Left ventricle myocardium inferior (tissue), 1 donor: ENCODE measurements around the gene GPR180. TPM values are rescaled to one million over a fixed set of nuclear protein-coding genes. Genes with fewer than 3 reads are reported as not detected.

ENCODE experiments used
- DNase-seq: peaks from one replicate; pipeline ENCODE4 v3.0.0-alpha.2; 2020
- H3K27ac ChIP-seq: fragments of 200-600 bp; replicated peaks from 2 replicates; pipeline ENCODE4 v1.8.0; 2021
- H3K27me3 ChIP-seq: fragments of 200-600 bp; 2 replicates; pipeline ENCODE4 v1.8.0; 2021; ENCODE audit warnings: low read depth
- H3K36me3 ChIP-seq: fragments of 200-600 bp; 2 replicates; pipeline ENCODE4 v1.8.0; 2021
- H3K4me1 ChIP-seq: fragments of 200-600 bp; 2 replicates; pipeline ENCODE4 v1.8.0; 2021
- H3K4me3 ChIP-seq: fragments of 200-600 bp; 2 replicates; pipeline ENCODE4 v1.8.0; 2021; ENCODE audit warnings: mild to moderate bottlenecking, moderate library complexity
- H3K9me3 ChIP-seq: fragments of 200-600 bp; replicated peaks from 2 replicates; pipeline ENCODE4 v1.8.0; 2021
- CTCF ChIP-seq: fragments of 200-600 bp; IDR thresholded peaks from 2 replicates; pipeline ENCODE4 v1.8.0; 2021; ENCODE audit warnings: antibody characterized with exemption, mild to moderate bottlenecking, borderline replicate concordance
- intact Hi-C: fragments of 100-400 bp; cut with micrococcal nuclease; formaldehyde crosslinking; loops from one replicate; pipeline ENCODE4 v1.11.0; 2022
- total RNA-seq: library from RNA; stranded (reverse); fragmentation: NEBNext Ultra II Directional; extraction: Animal tissue kit (Norgen Biotek cat#: 25700); gene quantifications from one replicate; pipeline ENCODE4 v1.2.1, GENCODE V29; 2021
- donor health status: DM: no; HTN: yes; CAD: no; lungs with severe emphysema.

GPR180 gene
- total RNA-seq, 1 donor from 2014 or later, result 3.6 TPM

- TF ChIP-seq CTCF, result no peak
- no peak overlapping the region for H3K4me3 ChIP-seq
- no peaks in the 10 kb centered on the region for H3K4me1 ChIP-seq
- H3K27me3 ChIP-seq, result peaks cover 50% of the 10 kb centered on the region
- no peak for DNase-seq
- H3K36me3 ChIP-seq, result no peaks in the 10 kb centered on the region
- intact Hi-C loops, result no loop called here
- H3K27ac ChIP-seq, result no peak overlapping the region
- H3K9me3 ChIP-seq, result no peaks in the 10 kb centered on the region
These were observed 65.5 kb downstream of the GPR180 start for GRCh38 chr13:94667190-94667589.

GRCh38 chr13:94672400-94672799, 70.7 kb downstream of the GPR180 start:
- no peak overlapping the region for H3K27ac ChIP-seq
- TF ChIP-seq CTCF, result no peak
- no peaks in the 10 kb centered on the region for H3K4me1 ChIP-seq
- no peaks in the 10 kb centered on the region for H3K36me3 ChIP-seq
- H3K9me3 ChIP-seq, result no peaks in the 10 kb centered on the region
- DNase-seq, result no peak
- H3K4me3 ChIP-seq, result no peak overlapping the region
- peaks cover 22% of the 10 kb centered on the region for H3K27me3 ChIP-seq
- intact Hi-C loops, result no loop called here

- intact Hi-C loops, result no loop called here
- peaks cover 35% of the 10 kb centered on the region for H3K27me3 ChIP-seq
- H3K9me3 ChIP-seq, result no peaks in the 10 kb centered on the region
- H3K4me3 ChIP-seq, result no peak overlapping the region
- H3K36me3 ChIP-seq, result no peaks in the 10 kb centered on the region
- no peak for DNase-seq
- H3K4me1 ChIP-seq, result no peaks in the 10 kb centered on the region
- H3K27ac ChIP-seq, result no peak overlapping the region
- TF ChIP-seq CTCF, result no peak
These were observed 72.2 kb downstream of the GPR180 start for GRCh38 chr13:94673851-94674250.

GRCh38 chr13:94674609-94675348, 73.1 kb downstream of the GPR180 start:
- Histone ChIP-seq H3K27ac (no peak overlapping the region), H3K27me3 (peaks cover 44% of the 10 kb centered on the region), H3K9me3 (no peaks in the 10 kb centered on the region), H3K4me3 (no peak overlapping the region), H3K4me1 (no peaks in the 10 kb centered on the region), H3K36me3 (no peaks in the 10 kb centered on the region)
- no peak for DNase-seq
- intact Hi-C loops, result no loop called here
- TF ChIP-seq CTCF, result peak; percentile 66

GRCh38 chr13:94677799-94678198, 76.1 kb downstream of the GPR180 start:
- intact Hi-C loops, result no loop called here
- no peaks in the 10 kb centered on the region for H3K36me3 ChIP-seq
- H3K27ac ChIP-seq, result no peak overlapping the region
- DNase-seq, result no peak
- TF ChIP-seq CTCF, result no peak
- H3K4me3 ChIP-seq, result no peak overlapping the region
- no peaks in the 10 kb centered on the region for H3K9me3 ChIP-seq
- no peaks in the 10 kb centered on the region for H3K4me1 ChIP-seq
- H3K27me3 ChIP-seq, result peaks cover 53% of the 10 kb centered on the region
